ENCODE data around the gene TTLL8.

DNA sequence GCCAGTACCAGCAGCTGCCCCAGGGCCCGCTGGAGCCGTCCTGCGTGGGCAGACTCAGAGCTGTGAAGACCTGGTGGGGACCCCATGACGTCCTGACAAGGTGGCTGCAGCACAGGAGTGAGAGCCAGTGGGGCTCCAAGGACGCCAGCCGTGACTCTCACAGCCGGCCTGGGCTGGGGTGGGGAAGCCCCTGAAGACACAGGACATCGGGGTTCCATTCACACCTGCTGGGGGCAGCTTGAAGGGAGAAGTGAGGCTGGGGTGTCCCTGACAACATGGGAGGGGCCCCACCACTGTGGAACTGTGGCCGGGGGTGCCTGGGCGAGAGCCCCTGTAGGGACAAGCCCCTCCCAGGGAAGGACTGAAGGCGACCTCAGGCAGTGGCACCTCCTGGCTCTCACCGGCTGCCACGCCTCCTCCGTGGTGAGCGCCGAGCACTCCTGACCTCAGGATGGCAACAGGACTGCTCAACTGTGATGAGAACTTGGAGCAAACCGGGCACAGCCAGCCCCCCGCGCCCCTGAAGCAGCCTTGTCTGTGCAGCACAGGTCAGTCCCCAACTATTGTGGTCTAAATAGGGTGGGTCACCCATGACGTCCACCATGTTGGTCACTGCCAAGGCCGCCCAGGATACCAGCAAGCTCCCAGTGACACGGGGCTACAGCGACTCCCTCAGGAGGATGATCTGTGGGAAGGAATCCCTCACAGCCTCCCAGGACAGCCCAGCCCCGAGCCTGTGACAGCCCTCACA is 22.8 kb downstream of the TTLL8 start:
- TF ChIP-seq RXRA (IDR thresholded peaks at IDR 0.05) = no peak
- TF ChIP-seq, protein P1, sequence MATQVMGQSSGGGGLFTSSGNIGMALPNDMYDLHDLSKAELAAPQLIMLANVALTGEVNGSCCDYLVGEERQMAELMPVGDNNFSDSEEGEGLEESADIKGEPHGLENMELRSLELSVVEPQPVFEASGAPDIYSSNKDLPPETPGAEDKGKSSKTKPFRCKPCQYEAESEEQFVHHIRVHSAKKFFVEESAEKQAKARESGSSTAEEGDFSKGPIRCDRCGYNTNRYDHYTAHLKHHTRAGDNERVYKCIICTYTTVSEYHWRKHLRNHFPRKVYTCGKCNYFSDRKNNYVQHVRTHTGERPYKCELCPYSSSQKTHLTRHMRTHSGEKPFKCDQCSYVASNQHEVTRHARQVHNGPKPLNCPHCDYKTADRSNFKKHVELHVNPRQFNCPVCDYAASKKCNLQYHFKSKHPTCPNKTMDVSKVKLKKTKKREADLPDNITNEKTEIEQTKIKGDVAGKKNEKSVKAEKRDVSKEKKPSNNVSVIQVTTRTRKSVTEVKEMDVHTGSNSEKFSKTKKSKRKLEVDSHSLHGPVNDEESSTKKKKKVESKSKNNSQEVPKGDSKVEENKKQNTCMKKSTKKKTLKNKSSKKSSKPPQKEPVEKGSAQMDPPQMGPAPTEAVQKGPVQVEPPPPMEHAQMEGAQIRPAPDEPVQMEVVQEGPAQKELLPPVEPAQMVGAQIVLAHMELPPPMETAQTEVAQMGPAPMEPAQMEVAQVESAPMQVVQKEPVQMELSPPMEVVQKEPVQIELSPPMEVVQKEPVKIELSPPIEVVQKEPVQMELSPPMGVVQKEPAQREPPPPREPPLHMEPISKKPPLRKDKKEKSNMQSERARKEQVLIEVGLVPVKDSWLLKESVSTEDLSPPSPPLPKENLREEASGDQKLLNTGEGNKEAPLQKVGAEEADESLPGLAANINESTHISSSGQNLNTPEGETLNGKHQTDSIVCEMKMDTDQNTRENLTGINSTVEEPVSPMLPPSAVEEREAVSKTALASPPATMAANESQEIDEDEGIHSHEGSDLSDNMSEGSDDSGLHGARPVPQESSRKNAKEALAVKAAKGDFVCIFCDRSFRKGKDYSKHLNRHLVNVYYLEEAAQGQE (IDR thresholded peaks at IDR 0.05) = no peak
- TF ChIP-seq, protein P2, sequence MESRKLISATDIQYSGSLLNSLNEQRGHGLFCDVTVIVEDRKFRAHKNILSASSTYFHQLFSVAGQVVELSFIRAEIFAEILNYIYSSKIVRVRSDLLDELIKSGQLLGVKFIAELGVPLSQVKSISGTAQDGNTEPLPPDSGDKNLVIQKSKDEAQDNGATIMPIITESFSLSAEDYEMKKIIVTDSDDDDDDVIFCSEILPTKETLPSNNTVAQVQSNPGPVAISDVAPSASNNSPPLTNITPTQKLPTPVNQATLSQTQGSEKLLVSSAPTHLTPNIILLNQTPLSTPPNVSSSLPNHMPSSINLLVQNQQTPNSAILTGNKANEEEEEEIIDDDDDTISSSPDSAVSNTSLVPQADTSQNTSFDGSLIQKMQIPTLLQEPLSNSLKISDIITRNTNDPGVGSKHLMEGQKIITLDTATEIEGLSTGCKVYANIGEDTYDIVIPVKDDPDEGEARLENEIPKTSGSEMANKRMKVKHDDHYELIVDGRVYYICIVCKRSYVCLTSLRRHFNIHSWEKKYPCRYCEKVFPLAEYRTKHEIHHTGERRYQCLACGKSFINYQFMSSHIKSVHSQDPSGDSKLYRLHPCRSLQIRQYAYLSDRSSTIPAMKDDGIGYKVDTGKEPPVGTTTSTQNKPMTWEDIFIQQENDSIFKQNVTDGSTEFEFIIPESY (IDR thresholded peaks at IDR 0.05) = no peak
- TF ChIP-seq, protein P3, sequence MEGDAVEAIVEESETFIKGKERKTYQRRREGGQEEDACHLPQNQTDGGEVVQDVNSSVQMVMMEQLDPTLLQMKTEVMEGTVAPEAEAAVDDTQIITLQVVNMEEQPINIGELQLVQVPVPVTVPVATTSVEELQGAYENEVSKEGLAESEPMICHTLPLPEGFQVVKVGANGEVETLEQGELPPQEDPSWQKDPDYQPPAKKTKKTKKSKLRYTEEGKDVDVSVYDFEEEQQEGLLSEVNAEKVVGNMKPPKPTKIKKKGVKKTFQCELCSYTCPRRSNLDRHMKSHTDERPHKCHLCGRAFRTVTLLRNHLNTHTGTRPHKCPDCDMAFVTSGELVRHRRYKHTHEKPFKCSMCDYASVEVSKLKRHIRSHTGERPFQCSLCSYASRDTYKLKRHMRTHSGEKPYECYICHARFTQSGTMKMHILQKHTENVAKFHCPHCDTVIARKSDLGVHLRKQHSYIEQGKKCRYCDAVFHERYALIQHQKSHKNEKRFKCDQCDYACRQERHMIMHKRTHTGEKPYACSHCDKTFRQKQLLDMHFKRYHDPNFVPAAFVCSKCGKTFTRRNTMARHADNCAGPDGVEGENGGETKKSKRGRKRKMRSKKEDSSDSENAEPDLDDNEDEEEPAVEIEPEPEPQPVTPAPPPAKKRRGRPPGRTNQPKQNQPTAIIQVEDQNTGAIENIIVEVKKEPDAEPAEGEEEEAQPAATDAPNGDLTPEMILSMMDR (IDR thresholded peaks at IDR 0.05; ENCODE audit: low read depth, low read length, missing input control) = no peak
- TF ChIP-seq JUND (IDR thresholded peaks at IDR 0.05) = no peak
- no peak for TF ChIP-seq TAF1 (conservative IDR thresholded peaks at IDR 0.05)
- TF ChIP-seq, protein P4, sequence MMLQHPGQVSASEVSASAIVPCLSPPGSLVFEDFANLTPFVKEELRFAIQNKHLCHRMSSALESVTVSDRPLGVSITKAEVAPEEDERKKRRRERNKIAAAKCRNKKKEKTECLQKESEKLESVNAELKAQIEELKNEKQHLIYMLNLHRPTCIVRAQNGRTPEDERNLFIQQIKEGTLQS (IDR thresholded peaks at IDR 0.05) = no peak
- TF ChIP-seq RAD21 (IDR thresholded peaks at IDR 0.05) = no peak
- no peak for TF ChIP-seq GABPA (IDR thresholded peaks at IDR 0.05 in 1 of 2, conservative IDR thresholded peaks at IDR 0.05 in 1 of 2)
- no peak for TF ChIP-seq HNF4A (conservative IDR thresholded peaks at IDR 0.05)
- TF ChIP-seq, protein P5, sequence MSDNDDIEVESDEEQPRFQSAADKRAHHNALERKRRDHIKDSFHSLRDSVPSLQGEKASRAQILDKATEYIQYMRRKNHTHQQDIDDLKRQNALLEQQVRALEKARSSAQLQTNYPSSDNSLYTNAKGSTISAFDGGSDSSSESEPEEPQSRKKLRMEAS (IDR thresholded peaks at IDR 0.05) = no peak
